Measurements from ENCODE around the gene DDTL.

- TF ChIP-seq POLR2AphosphoS5 (IDR thresholded peaks at IDR 0.05; ENCODE audit: insufficient read depth, low read depth, low read length) (no peak), POLR2A (IDR thresholded peaks at IDR 0.05; ENCODE audit: low read depth, low read length) (no peak), JUN (IDR thresholded peaks at IDR 0.05; ENCODE audit: borderline replicate concordance, insufficient read depth, insufficient read length, low read depth) (no peak), FOS (IDR thresholded peaks at IDR 0.05; ENCODE audit: borderline replicate concordance, insufficient read depth, low read length) (no peak), EZH2 (IDR thresholded peaks at IDR 0.05; ENCODE audit: borderline replicate concordance, low read depth, low read length, severe bottlenecking) (no peak)
- TF ChIP-seq, protein P1, sequence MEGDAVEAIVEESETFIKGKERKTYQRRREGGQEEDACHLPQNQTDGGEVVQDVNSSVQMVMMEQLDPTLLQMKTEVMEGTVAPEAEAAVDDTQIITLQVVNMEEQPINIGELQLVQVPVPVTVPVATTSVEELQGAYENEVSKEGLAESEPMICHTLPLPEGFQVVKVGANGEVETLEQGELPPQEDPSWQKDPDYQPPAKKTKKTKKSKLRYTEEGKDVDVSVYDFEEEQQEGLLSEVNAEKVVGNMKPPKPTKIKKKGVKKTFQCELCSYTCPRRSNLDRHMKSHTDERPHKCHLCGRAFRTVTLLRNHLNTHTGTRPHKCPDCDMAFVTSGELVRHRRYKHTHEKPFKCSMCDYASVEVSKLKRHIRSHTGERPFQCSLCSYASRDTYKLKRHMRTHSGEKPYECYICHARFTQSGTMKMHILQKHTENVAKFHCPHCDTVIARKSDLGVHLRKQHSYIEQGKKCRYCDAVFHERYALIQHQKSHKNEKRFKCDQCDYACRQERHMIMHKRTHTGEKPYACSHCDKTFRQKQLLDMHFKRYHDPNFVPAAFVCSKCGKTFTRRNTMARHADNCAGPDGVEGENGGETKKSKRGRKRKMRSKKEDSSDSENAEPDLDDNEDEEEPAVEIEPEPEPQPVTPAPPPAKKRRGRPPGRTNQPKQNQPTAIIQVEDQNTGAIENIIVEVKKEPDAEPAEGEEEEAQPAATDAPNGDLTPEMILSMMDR (IDR thresholded peaks at IDR 0.05; ENCODE audit: extremely low read depth in 1 of 2, insufficient read depth in 1 of 2, low read depth in 1 of 2, low read length in 2 of 2): no peak
- TF ChIP-seq, protein P2, sequence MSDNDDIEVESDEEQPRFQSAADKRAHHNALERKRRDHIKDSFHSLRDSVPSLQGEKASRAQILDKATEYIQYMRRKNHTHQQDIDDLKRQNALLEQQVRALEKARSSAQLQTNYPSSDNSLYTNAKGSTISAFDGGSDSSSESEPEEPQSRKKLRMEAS (IDR thresholded peaks at IDR 0.05; ENCODE audit: insufficient read depth, insufficient read length): no peak
These were observed 39.7 kb downstream of the DDTL start for GRCh38 chr22:24006207-24006913.
